MCF 10A (cell line): Measurements from ENCODE around the gene LDB3. TPM values are rescaled to one million over a fixed set of nuclear protein-coding genes. Genes with fewer than 3 reads are reported as not detected.

Experiments used
- BruUV-seq: library from RNA; stranded (reverse); fragments of 400-500 nt; replicated peaks from 2 replicates; lab custom pipeline; 2021; lab: Mats Ljungman, UMichigan
- CTCF ChIA-PET: fragments of 300-600 bp; sonication (Branson Sonifier 250); formaldehyde crosslinking; extraction: SDS; loops from one replicate; lab custom pipeline; 2021; ENCODE audit warnings: antibody characterized with exemption, inconsistent platforms; lab: Yijun Ruan, JAX
- POLR2A ChIA-PET: fragments of 300-600, 350-650 bp; sonication (Branson Sonifier 250); formaldehyde crosslinking; extraction: SDS; loops from one replicate; lab custom pipeline; 2020; ENCODE audit warnings: antibody characterized with exemption, inconsistent platforms; lab: Yijun Ruan, JAX
- DNase-seq: peaks from one replicate; pipeline ENCODE4 v3.0.0-alpha.2; 2018; ENCODE audit not compliant: unreplicated experiment
- H3K27ac Mint-ChIP-seq: one replicate; pipeline ENCODE4 v1.8.0; 2022; ENCODE audit warnings: mild to moderate bottlenecking, low read depth, mixed read lengths; ENCODE audit not compliant: unreplicated experiment
- H3K27me3 Mint-ChIP-seq: one replicate; pipeline ENCODE4 v1.8.0; 2022; ENCODE audit warnings: mixed read lengths; ENCODE audit not compliant: insufficient read depth, unreplicated experiment
- H3K36me3 Mint-ChIP-seq: one replicate; pipeline ENCODE4 v1.8.0; 2022; ENCODE audit warnings: mild to moderate bottlenecking, moderate library complexity, mixed read lengths; ENCODE audit not compliant: insufficient read depth, unreplicated experiment
- H3K4me1 Mint-ChIP-seq: one replicate; pipeline ENCODE4 v1.8.0; 2022; ENCODE audit warnings: mixed read lengths; ENCODE audit not compliant: insufficient read depth, unreplicated experiment
- H3K4me3 Mint-ChIP-seq: one replicate; pipeline ENCODE4 v1.8.0; 2022; ENCODE audit warnings: mild to moderate bottlenecking, moderate library complexity, mixed read lengths; ENCODE audit not compliant: unreplicated experiment
- H3K9me3 Mint-ChIP-seq: one replicate; pipeline ENCODE4 v1.8.0; 2022; ENCODE audit warnings: mixed read lengths; ENCODE audit not compliant: unreplicated experiment
- CTCF ChIP-seq: fragments of 200-600 bp; IDR thresholded peaks from one replicate; pipeline ENCODE4 v1.8.0; 2022; ENCODE audit warnings: antibody characterized with exemption, mild to moderate bottlenecking; ENCODE audit not compliant: unreplicated experiment
- intact Hi-C: fragments of 100-400 bp; cut with micrococcal nuclease; formaldehyde crosslinking; loops from 2 replicates; pipeline ENCODE4 v1.14.1; 2022
- total RNA-seq: library from RNA; stranded (reverse); gene quantifications from 2 replicates; pipeline ENCODE4 v1.2.3, GENCODE V29; 2022

LDB3 gene
- total RNA-seq, 1 experiment from 2014 or later = 0.23 TPM

GRCh38 chr10:86779220-86780017 lies 111.1 kb downstream of the LDB3 start:
- Mint-ChIP-seq H3K4me1 (peaks cover 29% of the 10 kb centered on the region), H3K36me3 (no peaks in the 10 kb centered on the region), H3K4me3 (no peak overlapping the region), H3K9me3 (no peaks in the 10 kb centered on the region), H3K27me3 (no peaks in the 10 kb centered on the region), H3K27ac (no peak overlapping the region)
- POLR2A ChIA-PET = interaction anchor here (1.2 to 1.6 kb wide), 2 partner anchors 10 to 22 kb away, joined by 3 to 6 read pairs; no protein-coding TSS in a partner anchor
- BruUV-seq = no TSS peak
- no peak for TF ChIP-seq CTCF
- intact Hi-C loops = no loop called here
- no peak for DNase-seq
- CTCF ChIA-PET = no interaction called here

GRCh38 chr10:86782701-86783418 lies 114.5 kb downstream of the LDB3 start:
- no peak for DNase-seq
- CTCF ChIA-PET = interaction anchor here (0.6 kb wide), 2 partner anchors 26 to 299 kb away, joined by 3 to 5 read pairs; no protein-coding TSS in a partner anchor
- no peaks in the 10 kb centered on the region for H3K9me3 Mint-ChIP-seq
- no TSS peak for BruUV-seq
- POLR2A ChIA-PET = interaction anchor here (0.8 to 1.5 kb wide), 4 partner anchors 12 to 25 kb away, joined by 3 read pairs; no protein-coding TSS in a partner anchor
- H3K27me3 Mint-ChIP-seq = no peaks in the 10 kb centered on the region
- H3K4me1 Mint-ChIP-seq = peaks cover 6% of the 10 kb centered on the region
- no peak for TF ChIP-seq CTCF
- H3K4me3 Mint-ChIP-seq = no peak overlapping the region
- H3K36me3 Mint-ChIP-seq = no peaks in the 10 kb centered on the region
- intact Hi-C loops = no loop called here
- H3K27ac Mint-ChIP-seq = no peak overlapping the region

GRCh38 chr10:86785037-86785436 lies 116.7 kb downstream of the LDB3 start:
- intact Hi-C loops = no loop called here
- TF ChIP-seq CTCF = no peak
- CTCF ChIA-PET = no interaction called here
- no peak for DNase-seq
- BruUV-seq = no TSS peak
- Mint-ChIP-seq H3K27me3 (no peaks in the 10 kb centered on the region), H3K9me3 (no peaks in the 10 kb centered on the region), H3K36me3 (no peaks in the 10 kb centered on the region), H3K27ac (no peak overlapping the region), H3K4me1 (no peaks in the 10 kb centered on the region), H3K4me3 (no peak overlapping the region)
- POLR2A ChIA-PET = no interaction called here

Other genes with a start within 250 kb of the LDB3 start
- gene WAPL, start 146.7 kb upstream of the LDB3 start, total RNA-seq = 42.7 and 45.2 TPM in 2 replicates
- not detected in 2 replicates for gene OPN4, start 14.0 kb upstream of the LDB3 start, total RNA-seq
- gene BMPR1A, start 88.1 kb downstream of the LDB3 start, total RNA-seq = 27.3 and 34.3 TPM in 2 replicates